Umbilical cord (tissue), 2 donors: ENCODE results near the gene ALG9. TPM values are rescaled to one million over a fixed set of nuclear protein-coding genes. Genes with fewer than 3 reads are reported as not detected.

ENCODE experiments used
- DNase-seq: peaks from one replicate; pipeline ENCODE4 v3.0.0-alpha.2; 2015; ENCODE audit warnings: low spot score
- total RNA-seq: library from RNA; depleted of rRNA; stranded (reverse); fragments of >200 nt; gene quantifications from one replicate; pipeline ENCODE4 v1.2.3, GENCODE V29; 2014; ENCODE audit warnings: low replicate concordance; ENCODE audit not compliant: insufficient read depth

ALG9 gene, protein sequence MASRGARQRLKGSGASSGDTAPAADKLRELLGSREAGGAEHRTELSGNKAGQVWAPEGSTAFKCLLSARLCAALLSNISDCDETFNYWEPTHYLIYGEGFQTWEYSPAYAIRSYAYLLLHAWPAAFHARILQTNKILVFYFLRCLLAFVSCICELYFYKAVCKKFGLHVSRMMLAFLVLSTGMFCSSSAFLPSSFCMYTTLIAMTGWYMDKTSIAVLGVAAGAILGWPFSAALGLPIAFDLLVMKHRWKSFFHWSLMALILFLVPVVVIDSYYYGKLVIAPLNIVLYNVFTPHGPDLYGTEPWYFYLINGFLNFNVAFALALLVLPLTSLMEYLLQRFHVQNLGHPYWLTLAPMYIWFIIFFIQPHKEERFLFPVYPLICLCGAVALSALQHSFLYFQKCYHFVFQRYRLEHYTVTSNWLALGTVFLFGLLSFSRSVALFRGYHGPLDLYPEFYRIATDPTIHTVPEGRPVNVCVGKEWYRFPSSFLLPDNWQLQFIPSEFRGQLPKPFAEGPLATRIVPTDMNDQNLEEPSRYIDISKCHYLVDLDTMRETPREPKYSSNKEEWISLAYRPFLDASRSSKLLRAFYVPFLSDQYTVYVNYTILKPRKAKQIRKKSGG
- 54.7 TPM for total RNA-seq

DNA sequence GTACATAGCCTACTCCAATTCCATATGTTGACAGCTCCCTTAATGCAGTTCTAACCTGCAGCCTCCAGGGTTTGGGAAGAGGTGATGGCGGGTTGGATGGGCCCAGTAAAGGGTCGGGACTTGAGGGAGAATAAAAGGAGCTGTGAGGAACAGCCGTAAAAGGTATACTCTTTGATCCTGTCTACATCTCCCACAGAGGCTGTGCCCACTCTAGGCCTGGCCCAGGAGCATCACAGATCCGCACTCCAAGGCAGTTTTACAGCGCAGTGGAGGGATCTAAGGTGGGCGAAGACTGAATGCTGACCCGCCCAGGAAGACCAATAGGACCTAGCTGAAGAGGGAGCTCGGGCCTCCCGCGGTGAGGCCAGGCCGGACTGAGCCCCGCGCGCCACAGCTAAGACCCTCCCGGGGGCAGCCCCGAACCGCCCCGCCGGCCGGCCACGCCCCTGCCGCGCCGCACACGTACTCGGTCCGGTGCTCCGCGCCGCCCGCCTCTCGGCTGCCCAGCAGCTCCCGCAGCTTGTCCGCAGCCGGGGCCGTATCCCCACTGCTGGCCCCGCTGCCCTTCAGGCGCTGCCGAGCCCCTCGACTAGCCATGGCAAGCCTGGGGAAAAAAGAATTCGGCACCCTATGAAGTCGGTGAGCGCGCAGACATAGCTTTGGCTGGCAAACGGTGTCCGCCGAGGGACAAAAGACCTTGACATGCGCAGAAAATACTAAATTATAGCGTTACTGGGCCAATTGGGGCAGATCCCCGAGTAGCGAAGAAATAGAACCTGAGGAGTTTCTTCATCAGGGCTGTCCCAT is at the start of gene ALG9:
Gene ALG9, minus strand, starts transcription at position 696 of the 807 bp plus-strand sequence. Its CDS starts 99 bp downstream, at position 597.
- DNase-seq, result peak; percentile 80

DNA sequence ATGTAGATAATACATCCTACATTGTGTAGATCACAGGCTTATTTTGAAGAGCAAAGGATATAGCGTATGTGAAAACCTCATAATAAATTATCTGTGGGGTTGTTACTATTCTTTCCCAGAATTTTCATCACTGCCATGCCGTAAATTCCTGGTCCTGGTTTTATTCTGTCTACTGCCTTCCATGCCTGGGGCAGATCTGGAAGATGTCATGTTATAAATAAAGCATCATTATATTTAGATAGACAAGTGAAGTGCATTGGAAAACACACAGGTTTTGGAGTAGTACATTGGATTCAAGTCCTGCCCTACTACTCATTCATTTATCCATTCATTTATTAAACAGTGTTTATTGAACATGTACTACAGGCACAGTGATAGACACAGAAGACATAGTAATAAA is 49.5 kb upstream of the ALG9 start:
- DNase-seq, result no peak

DNA sequence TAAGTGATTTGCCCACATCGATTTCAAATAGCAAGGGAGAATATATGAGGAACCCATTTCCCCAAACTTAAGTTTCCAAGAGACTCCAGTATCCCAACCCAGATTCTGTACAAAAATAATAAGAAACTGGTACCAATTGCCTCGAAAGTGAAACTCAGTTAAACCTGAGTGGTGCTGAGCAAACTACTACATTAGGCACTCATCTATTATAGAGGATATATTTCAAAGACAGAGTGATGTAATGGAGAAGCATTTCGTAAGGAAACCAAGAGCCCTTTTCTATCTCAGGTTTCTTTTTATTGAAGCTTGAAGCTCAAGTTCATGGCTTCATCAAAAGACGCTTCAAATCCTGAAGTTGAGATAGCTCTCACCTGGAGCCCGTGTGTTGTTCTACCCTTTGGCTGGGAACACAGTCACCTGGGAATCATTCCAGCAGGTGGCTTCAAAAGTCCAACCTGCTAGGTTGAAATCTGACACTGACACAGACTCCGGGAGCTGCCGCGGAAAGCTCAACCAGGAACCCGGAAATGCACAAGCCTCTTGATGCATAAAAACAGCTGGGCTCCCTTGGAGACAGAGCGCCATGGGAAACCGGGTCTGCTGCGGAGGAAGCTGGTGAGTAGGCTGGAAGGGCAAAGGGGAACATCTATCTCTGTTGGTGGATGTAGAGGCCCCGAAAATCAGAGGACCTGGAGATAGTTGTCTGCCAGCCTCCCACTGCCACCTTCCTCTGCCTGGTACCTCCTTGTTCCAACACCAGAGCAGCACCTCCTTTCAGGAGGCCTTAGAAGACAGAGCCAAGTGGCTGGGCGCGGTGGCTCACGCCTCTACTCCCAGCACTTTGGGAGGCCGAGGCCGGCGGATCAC is 47.2 kb upstream of the ALG9 start, which contains the start of gene C11orf52:
Gene C11orf52, plus strand, starts transcription at position 524 of the 867 bp plus-strand sequence. Its CDS starts 60 bp downstream, at position 584.
- peak; percentile 75 for DNase-seq

DNA sequence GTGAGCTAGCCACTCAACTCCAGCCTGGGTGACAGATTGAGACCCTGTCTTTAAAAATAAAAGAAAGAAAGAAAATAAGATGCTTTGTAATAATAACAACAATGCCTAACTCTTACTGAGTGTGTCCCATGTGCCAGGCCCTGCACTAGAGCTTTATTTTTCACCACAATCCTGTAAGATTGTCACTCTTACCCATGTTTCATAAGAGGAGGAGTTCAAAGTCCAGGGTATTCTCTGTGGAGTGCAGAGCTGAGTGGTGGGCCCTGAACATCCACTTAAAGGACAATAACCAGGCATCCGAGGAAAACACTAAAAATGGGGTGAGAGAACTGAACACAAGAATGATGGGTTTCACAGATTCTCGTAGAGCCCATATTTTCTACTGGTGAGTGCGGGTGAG is 46.4 kb upstream of the ALG9 start:
- no peak for DNase-seq

DNA sequence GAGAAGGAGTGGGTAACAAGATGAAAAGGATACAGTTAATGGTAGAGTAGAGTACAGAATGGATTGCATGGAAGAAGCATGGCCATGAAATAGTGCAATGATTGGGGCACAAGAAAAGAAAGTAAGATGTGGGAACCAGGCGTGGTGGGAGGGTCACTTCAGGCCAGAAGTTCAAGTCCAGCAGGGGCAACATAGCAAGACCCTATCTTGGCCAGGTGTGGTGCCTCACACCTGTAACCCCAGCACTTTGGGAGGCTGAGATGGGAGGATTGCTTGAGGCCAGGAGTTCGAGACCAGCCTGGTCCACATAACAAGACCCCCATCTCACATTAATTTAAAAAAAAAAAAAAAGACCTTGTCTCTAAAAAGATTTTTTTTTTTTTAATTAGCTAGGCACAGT is 45.9 kb upstream of the ALG9 start:
- no peak for DNase-seq

DNA sequence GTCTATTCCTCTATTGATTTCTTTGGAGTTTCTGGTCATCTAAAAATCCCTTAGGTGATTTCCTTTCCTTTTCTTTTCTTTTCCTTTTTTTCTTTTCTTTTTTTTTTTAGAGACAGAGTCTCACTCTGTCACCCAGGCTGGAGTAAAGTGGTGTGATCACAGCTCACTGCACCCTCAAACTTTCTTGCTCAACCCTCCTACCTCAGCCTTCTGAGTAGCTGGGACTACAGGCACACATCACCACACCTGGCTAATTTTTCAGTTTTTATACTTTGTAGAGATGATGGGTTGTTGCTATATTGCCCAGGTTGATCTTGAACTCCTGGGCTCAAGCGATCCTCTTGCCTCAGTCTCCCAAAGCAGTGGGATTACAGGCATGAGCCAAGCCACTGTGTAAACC is 45.4 kb upstream of the ALG9 start:
- DNase-seq, result no peak

DNA sequence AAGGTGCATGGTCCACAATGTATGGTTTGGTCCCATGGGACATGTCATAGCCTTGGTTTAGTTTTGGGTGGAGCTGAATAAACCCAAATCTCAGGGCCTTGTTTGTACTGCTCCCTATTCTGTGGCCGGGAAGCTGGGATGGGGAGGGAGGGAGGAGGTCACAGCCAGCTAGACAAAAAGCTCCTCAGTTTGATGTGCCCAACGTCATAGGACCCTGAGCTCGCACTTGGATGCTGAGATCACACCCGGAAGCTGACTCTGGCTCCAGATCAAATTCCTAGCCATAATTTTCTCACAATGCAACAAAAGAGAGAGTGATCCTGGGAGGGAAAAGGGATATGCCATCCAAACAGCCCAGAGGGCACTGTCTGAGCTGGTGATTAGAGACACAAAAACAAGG is 42.6 kb upstream of the ALG9 start:
- peak; percentile 76 for DNase-seq

DNA sequence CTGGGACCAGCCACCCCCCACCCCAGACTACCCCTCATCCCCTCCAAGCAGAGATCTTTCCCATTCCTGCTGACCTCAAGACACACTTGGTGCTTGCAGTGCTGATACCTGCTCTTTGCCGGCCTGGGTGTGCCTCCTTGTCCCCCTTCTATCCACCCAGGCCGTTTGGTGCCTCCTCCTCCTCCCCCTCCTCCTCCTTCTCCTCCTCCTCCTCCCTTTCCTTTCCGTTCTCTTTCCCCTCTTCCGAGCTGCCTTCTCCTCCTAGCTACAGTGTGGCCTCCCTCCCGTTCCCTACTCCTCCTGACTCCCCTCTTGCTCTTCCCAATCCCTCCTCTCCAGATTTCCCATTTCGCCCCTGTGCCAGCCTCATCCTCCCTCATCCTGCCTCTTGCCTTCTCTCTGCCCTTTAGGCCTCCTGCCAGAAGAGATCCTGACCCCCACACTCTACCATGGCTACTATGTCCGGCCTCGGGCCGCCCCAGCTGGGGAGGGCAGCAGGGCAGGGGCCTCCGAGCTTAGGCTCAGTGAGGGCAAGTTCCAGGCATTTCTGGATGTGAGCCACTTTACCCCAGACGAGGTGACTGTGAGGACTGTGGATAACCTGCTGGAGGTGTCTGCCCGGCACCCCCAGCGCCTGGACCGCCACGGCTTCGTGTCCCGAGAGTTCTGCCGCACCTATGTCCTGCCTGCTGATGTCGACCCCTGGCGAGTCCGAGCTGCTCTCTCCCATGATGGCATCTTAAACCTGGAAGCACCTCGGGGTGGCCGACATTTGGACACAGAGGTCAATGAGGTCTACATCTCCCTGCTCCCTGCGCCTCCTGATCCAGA is 41.9 kb upstream of the ALG9 start:
- peak; percentile 66 for DNase-seq

DNA sequence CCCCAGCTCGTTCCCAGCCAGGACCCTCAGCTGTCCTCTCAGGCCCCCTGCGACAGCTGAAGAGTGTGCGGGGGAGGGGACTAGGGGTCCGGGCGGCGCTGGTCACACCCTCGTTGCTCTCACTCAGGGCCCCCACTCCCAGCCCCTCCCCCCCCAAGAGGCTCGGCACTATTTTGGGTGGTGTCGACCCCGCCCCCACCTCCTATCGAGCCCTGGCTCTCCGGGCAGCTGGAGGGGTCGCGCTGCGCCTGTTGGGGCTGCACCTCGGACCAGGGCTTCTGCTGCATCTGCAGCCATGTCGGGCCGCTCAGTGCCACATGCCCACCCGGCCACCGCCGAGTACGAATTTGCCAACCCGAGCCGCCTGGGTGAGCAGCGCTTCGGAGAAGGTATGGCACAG is 41.2 kb upstream of the ALG9 start, which contains the start of gene HSPB2:
Gene HSPB2, plus strand, starts transcription at position 200 of the 400 bp plus-strand sequence. Its CDS starts 96 bp downstream, at position 296.
- peak; percentile 47 for DNase-seq

DNA sequence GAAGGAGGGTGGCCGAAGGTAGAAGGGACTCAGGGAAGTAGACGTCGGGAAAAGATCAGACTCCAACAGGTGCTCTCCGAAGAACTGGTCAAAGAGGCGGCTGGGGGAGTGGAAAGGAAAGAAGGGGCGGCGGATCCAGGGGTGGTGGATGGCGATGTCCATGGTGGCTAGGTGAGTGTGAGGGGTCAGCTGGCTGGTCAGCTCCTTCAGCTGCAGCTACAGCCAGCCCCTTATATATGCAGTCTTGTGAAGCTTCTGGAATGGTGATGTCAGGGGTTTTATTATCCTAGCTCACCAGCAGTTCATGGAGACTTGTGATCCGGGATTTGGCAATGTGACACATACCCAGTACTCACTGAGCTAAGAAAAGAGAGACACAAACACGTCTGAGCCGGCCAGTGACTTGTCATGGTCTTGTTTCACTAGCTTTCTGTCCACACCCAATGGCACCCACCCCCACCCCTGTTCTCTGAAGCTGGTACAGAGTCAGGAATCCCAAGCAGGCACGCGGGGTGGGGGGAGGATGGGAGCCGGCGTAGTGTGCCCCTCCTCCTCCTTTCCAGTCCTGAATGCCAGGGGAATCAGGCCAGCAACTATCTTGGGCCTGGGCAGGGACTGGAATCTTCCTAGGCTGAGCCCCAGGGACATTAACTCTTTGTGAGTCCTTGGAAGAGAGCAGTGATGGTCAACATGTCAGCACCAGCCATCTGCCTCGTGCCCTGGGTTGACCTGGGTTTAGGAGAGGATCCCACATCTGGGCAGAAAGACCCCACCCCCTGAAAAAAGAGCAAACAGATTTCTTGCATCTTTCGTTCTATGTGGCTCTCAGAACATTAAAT is 40.4 kb upstream of the ALG9 start, which contains the start of gene CRYAB:
Gene CRYAB, minus strand, starts transcription at position 208 of the 839 bp plus-strand sequence. Its CDS starts 46 bp downstream, at position 162.
- peak; percentile 98 for DNase-seq

DNA sequence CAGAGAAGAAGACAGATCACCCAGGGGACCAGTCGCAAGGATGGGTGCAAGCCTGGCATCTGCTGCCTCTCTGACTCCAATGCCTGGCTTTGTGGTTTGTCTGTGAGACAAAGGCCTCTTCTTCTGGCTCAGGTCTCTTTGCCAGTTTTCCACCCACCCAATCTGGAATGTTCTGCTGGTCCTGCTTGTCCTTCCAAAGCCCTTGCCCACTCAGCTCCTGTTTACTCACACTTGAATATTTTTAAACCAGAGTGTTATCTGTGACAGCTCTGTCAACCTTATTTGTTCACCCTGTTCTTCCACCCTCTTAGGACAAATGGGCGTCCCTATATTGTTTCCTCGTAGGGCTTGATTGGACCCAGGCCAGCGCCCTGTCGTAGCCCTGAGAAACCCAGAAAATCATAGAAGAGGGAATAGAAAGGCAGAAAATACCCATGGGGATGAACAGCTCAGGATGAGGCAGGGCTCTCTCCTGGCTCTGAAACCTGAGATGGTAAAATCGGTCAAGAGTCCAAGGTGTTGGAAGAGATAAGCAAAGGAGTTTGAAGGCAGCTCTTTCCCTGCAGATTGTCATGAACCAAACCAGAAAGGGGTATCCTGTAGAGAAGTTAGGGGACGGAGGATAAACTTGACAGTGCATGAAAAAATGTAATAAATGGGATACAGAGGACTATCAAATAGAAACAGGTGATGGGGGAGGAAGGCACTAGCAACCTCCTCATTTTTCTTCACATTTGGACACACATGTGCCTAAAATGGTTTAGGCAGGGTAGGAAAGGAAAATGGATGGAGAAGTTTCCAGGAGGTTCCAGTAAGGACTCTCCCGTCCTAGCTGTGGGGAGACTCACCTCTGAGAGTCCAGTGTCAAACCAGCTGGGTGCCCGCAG is 39.5 kb upstream of the ALG9 start:
- DNase-seq, result no peak

DNA sequence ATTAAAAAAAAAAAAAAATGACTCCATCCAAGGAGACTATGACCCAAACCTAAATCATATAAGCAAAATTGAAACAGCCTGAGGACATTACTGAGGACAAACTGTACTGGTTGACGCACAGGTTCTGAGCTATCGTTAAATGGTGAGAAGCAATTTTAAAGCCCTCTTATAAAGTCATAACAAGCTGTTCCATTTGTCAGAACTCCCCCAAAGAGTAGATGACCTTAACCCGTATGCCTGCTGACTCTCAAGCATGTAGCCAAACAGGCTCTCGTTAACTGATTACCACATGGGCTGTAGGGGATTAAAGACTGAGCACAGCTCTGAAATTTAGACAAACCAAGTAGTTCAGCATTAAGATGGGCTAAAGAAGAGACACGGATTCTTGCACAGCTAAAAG is 38.0 kb upstream of the ALG9 start:
- DNase-seq, result no peak

DNA sequence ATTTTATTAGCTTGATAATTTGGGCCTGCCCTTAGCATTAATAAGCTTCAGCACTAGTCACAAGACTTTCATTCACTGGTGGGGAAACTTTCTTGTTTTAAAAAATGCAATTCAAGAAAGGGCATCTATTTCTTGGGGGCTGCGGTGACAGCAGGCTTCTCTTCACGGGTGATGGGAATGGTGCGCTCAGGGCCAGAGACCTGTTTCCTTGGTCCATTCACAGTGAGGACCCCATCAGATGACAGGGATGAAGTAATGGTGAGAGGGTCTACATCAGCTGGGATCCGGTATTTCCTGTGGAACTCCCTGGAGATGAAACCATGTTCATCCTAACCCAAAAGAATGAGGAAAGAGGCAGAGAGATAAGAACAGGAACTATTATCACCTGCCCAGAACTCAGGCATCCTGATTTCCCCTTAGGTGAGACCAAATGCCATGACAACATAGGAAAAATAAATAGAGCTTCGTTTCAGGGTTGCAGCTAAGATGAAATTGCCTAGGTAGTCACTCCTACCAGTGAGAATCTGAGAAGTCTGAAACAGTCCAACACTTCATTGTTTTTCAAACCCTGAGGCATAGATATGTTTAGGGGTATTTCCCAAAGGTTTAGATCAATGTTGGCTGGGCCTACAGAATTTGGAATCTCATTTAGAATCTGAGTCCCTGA is 37.4 kb upstream of the ALG9 start:
- no peak for DNase-seq

DNA sequence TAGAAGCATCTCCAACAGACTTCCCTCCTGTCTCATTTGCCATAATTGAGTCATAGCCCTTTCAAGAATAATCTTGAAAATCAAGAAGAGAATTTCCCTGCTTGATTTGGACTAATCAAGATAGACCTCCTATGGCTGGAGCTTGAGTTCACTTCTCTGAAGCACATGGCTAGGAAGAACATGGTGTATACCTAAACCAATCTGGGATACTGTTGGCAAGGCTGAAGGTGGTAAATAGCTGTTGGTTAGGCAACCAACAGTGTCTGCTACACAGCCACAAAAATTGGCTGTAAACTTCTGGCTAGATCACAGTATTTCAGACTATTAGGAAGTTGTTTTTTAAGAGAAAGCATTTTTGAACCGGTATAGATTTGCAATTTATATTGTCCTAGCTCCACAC is 35.3 kb upstream of the ALG9 start:
- DNase-seq, result no peak

DNA sequence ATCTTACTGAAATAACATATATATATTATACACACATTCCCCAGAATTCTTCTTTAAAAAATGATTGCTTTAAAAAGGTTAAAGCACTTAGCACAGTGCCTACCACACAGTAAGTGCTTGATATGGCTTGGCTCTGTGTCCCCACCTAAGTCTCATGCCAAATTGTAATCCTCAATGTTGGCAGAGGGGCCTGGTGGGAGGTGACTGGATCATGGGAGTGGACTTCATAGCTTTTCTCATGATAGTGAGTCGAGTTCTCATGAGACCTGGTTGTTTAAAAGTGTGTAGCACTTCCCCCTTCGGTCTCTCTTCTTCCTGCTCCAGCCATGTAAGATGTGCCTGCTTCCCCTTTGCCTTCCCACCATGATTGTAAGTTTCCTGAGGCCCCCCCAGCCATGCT is 34.0 kb upstream of the ALG9 start:
- peak; percentile 55 for DNase-seq

DNA sequence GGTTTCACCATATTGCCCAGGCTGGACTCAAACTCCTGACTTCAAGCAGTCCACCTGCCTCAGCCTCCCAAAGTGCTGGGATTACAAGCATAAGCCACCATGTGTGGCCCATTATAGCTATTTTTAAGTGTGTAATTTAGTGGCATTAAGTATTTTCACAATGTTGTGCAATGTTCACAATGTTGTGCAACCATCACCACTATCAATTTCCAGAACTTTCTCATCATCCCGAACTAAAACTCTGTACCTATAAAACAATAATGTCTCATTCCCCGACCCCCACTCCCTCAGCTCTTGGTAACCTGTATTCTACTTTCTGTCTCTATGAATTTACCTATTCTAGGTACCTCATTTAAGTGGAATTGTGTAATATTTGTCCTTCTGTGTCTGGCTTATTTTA is 15.5 kb upstream of the ALG9 start:
- no peak for DNase-seq

DNA sequence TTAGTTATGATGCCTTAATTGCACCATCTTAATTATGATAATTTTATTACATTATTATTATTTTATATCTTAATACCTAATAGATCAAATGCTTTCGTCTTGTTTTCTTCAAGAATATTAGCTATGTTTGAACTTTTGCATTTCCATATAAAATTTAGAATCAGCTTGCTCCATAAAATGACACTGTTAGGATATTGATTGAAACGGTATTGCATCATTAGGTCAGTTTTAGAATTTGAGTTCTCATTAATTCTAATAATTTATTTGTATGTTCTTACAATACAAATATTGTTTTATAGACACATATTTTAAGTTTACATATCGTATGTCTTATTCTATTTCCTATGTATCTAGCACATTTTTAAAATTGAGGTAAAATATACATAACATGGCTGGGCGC is 14.7 kb upstream of the ALG9 start:
- no peak for DNase-seq
